BE2C (cell line): ENCODE data around the gene DUSP16.

Source experiments
- DNase-seq: peaks from one replicate; pipeline ENCODE4 v3.0.0-alpha.2; 2020
- H3K27me3 ChIP-seq: fragments of 250-450 bp; sonication (Bioruptor Pico); 2 replicates; pipeline ENCODE4 v1.5.1; 2020; ENCODE audit warnings: mild to moderate bottlenecking
- H3K36me3 ChIP-seq: fragments of 250-450 bp; sonication (Bioruptor Pico); 2 replicates; pipeline ENCODE4 v1.5.1; 2020; ENCODE audit warnings: mild to moderate bottlenecking
- H3K4me1 ChIP-seq: fragments of 250-450 bp; sonication (Bioruptor Pico); 2 replicates; pipeline ENCODE4 v1.5.1; 2020
- H3K4me3 ChIP-seq: 2 replicates; pipeline ENCODE4 v1.5.1; 2011; ENCODE audit warnings: low read depth, low read length
- H3K9me3 ChIP-seq: fragments of 250-450 bp; sonication (Bioruptor Pico); 2 replicates; pipeline ENCODE4 v1.5.1; 2020
- TF ChIP-seq, protein P1 (sequence below): IDR thresholded peaks from 2 replicates; pipeline ENCODE4 v1.5.1; 2012; ENCODE audit warnings: mild to moderate bottlenecking, low read depth, low read length

DUSP16 gene

DNA sequence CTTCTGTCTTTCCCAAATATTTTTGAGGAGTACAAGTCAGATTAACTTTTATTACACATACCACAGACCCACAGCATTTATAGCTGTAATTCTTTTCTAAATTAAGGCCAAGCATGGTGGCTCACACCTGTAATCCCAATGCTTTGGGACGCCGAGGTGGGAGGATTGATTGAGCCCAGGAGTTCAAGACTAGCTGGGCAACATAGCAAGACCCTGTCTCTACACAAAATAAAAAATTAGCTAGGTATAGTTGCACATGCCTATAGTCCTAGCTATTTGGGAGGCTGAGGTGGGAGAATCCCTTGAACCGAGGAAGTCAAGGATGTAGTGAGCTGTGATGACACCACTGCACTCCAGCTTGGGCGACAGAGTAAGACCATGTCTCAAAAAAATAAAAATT lies 7.0 kb downstream of the DUSP16 start:
- Histone ChIP-seq H3K9me3 (no peaks in the 10 kb centered on the region), H3K4me3 (no peak overlapping the region), H3K4me1 (peaks cover 6% of the 10 kb centered on the region; the same call in 1 of the 2 replicates), H3K36me3 (no peaks in the 10 kb centered on the region; the same call in 1 of the 2 replicates), H3K27me3 (no peaks in the 10 kb centered on the region)
- TF ChIP-seq, protein P1, sequence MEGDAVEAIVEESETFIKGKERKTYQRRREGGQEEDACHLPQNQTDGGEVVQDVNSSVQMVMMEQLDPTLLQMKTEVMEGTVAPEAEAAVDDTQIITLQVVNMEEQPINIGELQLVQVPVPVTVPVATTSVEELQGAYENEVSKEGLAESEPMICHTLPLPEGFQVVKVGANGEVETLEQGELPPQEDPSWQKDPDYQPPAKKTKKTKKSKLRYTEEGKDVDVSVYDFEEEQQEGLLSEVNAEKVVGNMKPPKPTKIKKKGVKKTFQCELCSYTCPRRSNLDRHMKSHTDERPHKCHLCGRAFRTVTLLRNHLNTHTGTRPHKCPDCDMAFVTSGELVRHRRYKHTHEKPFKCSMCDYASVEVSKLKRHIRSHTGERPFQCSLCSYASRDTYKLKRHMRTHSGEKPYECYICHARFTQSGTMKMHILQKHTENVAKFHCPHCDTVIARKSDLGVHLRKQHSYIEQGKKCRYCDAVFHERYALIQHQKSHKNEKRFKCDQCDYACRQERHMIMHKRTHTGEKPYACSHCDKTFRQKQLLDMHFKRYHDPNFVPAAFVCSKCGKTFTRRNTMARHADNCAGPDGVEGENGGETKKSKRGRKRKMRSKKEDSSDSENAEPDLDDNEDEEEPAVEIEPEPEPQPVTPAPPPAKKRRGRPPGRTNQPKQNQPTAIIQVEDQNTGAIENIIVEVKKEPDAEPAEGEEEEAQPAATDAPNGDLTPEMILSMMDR: no peak
- no peak for DNase-seq

DNA sequence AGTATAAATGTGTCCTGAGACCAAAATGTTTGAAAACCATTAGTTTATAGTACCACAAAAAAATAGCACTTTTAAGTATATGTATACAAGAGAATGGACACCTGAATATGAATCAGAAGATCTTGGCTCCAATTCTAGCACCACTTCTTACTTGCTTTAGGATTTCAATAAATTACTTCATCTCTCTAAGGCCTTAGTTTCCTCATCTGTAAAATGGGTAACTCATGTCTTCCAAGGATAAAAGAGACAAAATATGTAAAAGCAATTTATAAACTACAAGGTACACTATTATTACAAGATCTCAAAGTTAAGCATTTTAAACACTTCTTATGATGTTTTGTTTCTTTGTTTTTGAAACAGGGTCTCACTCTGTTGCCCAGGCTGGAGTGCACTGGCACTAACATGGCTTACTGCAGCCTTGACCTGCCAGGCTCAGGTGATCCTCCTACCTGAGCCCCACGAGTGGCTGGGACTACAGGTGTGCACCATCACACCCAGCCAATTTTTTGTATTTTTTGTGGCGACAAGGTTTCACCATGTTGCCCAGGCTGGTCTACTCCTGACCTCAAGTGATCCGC lies 9.4 kb downstream of the DUSP16 start:
- TF ChIP-seq, protein P1: no peak
- Histone ChIP-seq H3K4me1 (peaks cover 5% of the 10 kb centered on the region; the same call in 1 of the 2 replicates), H3K9me3 (no peaks in the 10 kb centered on the region)

DNA sequence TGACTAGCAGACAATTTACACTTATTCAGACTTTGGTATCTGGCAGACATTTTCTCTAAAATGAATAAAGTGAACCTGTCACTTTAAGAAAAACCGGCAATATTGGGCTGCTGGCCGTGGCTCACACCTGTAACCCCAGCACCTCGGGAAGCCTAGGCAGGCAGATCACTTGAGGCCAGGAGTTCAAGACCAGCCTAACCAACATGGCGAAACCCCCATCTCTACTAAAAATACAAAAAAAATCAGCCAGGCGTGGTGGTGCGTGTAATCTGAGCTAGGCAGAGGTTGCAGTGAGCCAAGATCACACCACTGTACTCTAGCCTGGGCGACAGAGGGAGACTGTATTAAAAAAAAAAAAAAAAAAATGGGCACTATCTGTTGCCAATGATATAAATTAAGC lies 11.5 kb downstream of the DUSP16 start:
- Histone ChIP-seq H3K4me1 (peaks cover 11% of the 10 kb centered on the region), H3K9me3 (no peaks in the 10 kb centered on the region), H3K4me3 (no peak overlapping the region), H3K36me3 (no peaks in the 10 kb centered on the region; the same call in 1 of the 2 replicates), H3K27me3 (no peaks in the 10 kb centered on the region)
- TF ChIP-seq, protein P1: no peak
- DNase-seq: no peak

More for the DNA sequence above, 9.4 kb downstream of the DUSP16 start:
- Histone ChIP-seq H3K4me3 (no peak overlapping the region), H3K36me3 (no peaks in the 10 kb centered on the region; the same call in 1 of the 2 replicates), H3K27me3 (no peaks in the 10 kb centered on the region)
- no peak for DNase-seq

DNA sequence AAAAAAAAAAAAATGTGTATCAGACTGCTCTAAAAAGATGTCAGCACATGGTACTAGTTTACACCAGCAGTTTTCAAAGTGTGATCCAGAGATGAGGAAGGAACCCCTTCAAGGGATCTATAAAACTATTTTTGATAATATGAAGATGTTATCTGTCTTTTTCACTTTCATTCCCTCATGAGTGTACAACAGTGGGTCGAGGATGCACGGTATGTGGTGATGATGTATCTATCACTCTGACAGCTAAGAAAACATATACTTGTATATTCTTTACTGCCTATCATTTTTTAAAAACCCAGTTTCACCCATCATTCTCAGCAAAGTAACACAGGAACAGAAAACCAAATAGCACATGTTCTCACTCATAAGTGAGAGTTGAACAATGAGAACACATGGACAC lies 12.4 kb downstream of the DUSP16 start:
- Histone ChIP-seq H3K4me1 (peaks cover 11% of the 10 kb centered on the region), H3K27me3 (no peaks in the 10 kb centered on the region), H3K36me3 (no peaks in the 10 kb centered on the region; the same call in 1 of the 2 replicates), H3K4me3 (no peak overlapping the region), H3K9me3 (no peaks in the 10 kb centered on the region)
- TF ChIP-seq, protein P1: no peak
- no peak for DNase-seq

DNA sequence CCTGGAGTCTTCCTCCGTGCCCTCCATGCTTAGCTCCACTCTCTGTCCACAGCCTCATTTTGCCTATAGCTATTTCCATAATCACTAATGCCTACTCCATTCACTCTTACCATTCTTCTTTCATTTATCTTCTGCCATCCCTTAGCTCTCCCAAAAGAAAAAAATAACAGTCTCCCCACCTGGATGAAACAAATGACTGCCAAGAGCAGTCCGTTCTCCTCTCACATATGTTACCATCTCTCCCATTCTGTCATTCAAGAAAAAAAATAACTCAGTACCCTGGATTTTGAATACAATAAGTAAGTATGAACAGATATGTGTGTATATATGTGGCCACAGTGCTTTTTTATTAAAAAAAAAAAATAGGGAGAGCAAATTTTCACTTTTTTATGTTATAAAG lies 13.2 kb downstream of the DUSP16 start:
- DNase-seq: no peak
- Histone ChIP-seq H3K9me3 (no peaks in the 10 kb centered on the region), H3K4me3 (no peak overlapping the region), H3K4me1 (peaks cover 11% of the 10 kb centered on the region), H3K36me3 (no peaks in the 10 kb centered on the region; the same call in 1 of the 2 replicates), H3K27me3 (no peaks in the 10 kb centered on the region)
- TF ChIP-seq, protein P1: no peak

DNA sequence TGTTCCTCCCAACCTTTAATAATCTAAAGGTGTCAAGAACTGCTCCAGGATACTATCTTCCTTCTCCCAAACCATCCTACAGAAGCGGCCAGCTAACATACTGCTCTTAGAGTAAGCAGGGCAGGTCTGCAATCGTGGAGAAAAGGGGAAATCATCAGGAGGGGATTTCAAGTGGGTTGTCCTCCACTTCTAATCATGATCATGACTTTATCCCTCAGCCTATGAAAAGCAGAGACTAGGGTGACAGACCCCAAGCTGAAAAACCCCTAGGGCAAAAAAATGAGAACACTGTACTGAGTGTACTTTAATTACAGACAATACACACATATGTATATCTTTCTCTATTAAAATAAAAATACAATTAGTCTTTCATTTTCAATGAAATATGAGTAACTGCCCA lies 13.9 kb downstream of the DUSP16 start:
- no peak for DNase-seq
- Histone ChIP-seq H3K9me3 (no peaks in the 10 kb centered on the region), H3K27me3 (no peaks in the 10 kb centered on the region), H3K4me3 (no peak overlapping the region), H3K4me1 (peaks cover 11% of the 10 kb centered on the region), H3K36me3 (no peaks in the 10 kb centered on the region; the same call in 1 of the 2 replicates)
- TF ChIP-seq, protein P1: no peak
